Measurements from ENCODE around the gene GPD2.

GPD2 gene

GRCh38 chr2:156435718-156436496, at the start of gene GPD2:
GPD2 (plus strand) TSS chr2:156436379; CDS start chr2:156476106, 39,727 bp downstream.
- DNase-seq = peak; percentile 29 to 39 (median 34)

GRCh38 chr2:156394033-156394741, 42.0 kb upstream of the GPD2 start:
- DNase-seq = no peak

- no peak for DNase-seq
These were observed 40.1 kb upstream of the GPD2 start for GRCh38 chr2:156396126-156396525.

GRCh38 chr2:156397229-156397628, 39.0 kb upstream of the GPD2 start:
- DNase-seq = no peak

GRCh38 chr2:156398176-156398575, 38.0 kb upstream of the GPD2 start:
- DNase-seq = no peak

GRCh38 chr2:156399224-156399949, 36.8 kb upstream of the GPD2 start:
- no peak for DNase-seq

GRCh38 chr2:156399950-156400705, 36.1 kb upstream of the GPD2 start:
- DNase-seq = peak in 2 of 4 experiments; percentile 18 to 23

GRCh38 chr2:156400706-156401678, 35.2 kb upstream of the GPD2 start:
- peak; percentile 48 to 62 (median 62) for DNase-seq

- DNase-seq = no peak
These were observed 34.3 kb upstream of the GPD2 start for GRCh38 chr2:156401861-156402260.

- DNase-seq = no peak
These were observed 30.6 kb upstream of the GPD2 start for GRCh38 chr2:156405586-156405985.

GRCh38 chr2:156411835-156412234, 24.3 kb upstream of the GPD2 start:
- no peak for DNase-seq

GRCh38 chr2:156421851-156422250, 14.3 kb upstream of the GPD2 start:
- no peak for DNase-seq

GRCh38 chr2:156423674-156424282, 12.4 kb upstream of the GPD2 start:
- no peak for DNase-seq

GRCh38 chr2:156427074-156427473, 9.1 kb upstream of the GPD2 start:
- no peak for DNase-seq

- DNase-seq = no peak
These were observed 7.0 kb upstream of the GPD2 start for GRCh38 chr2:156429211-156429610.

GRCh38 chr2:156430236-156430979, 5.8 kb upstream of the GPD2 start:
- DNase-seq = no peak

GRCh38 chr2:156430980-156431358, 5.2 kb upstream of the GPD2 start:
- no peak for DNase-seq

- DNase-seq = no peak
These were observed 1.5 kb upstream of the GPD2 start for GRCh38 chr2:156434461-156435291.

- no peak for DNase-seq
These were observed 822 bp upstream of the GPD2 start for GRCh38 chr2:156435396-156435717.

Data from activated CD4-positive, CD25-positive, alpha-beta regulatory T cell (primary cell).